SK-N-SH treated with all-trans-retinoic acid at 6 μM for 48 hours (cell line): ENCODE data around the gene RAET1E.

Source experiments
- ESRRG ChIP-seq: fragments of 250-450 bp; sonication (Bioruptor Pico); IDR thresholded peaks from 2 replicates; pipeline ENCODE4 v1.6.1; 2021; ENCODE audit warnings: mild to moderate bottlenecking
- PPARA ChIP-seq: fragments of 250-450 bp; sonication (Bioruptor Pico); IDR thresholded peaks from 2 replicates; pipeline ENCODE4 v1.5.0; 2020; ENCODE audit warnings: mild to moderate bottlenecking, borderline replicate concordance

GRCh38 chr6:149938571-149939355 is 40.9 kb upstream of the RAET1E start:
- TF ChIP-seq ESRRG (CRISPR knock-in tag), result no peak
- no peak for TF ChIP-seq PPARA
